ENCODE results near the gene MICB. TPM values are rescaled to one million over a fixed set of nuclear protein-coding genes. Genes with fewer than 3 reads are reported as not detected.
"Not testable (repeated sequence)": the region's sequence is repeated elsewhere in the genome, so short reads cannot be mapped to it uniquely, and the experiment has no call there.

MICB gene
- 3.8 TPM for polyA plus RNA-seq (2013, experiment 1 of 4)
- 2.2 TPM for polyA plus RNA-seq (2013, experiment 2 of 4)
- 2.1 TPM for polyA plus RNA-seq (2013, experiment 3 of 4)
- 2.1 TPM for polyA plus RNA-seq (2013, experiment 4 of 4)

DNA sequence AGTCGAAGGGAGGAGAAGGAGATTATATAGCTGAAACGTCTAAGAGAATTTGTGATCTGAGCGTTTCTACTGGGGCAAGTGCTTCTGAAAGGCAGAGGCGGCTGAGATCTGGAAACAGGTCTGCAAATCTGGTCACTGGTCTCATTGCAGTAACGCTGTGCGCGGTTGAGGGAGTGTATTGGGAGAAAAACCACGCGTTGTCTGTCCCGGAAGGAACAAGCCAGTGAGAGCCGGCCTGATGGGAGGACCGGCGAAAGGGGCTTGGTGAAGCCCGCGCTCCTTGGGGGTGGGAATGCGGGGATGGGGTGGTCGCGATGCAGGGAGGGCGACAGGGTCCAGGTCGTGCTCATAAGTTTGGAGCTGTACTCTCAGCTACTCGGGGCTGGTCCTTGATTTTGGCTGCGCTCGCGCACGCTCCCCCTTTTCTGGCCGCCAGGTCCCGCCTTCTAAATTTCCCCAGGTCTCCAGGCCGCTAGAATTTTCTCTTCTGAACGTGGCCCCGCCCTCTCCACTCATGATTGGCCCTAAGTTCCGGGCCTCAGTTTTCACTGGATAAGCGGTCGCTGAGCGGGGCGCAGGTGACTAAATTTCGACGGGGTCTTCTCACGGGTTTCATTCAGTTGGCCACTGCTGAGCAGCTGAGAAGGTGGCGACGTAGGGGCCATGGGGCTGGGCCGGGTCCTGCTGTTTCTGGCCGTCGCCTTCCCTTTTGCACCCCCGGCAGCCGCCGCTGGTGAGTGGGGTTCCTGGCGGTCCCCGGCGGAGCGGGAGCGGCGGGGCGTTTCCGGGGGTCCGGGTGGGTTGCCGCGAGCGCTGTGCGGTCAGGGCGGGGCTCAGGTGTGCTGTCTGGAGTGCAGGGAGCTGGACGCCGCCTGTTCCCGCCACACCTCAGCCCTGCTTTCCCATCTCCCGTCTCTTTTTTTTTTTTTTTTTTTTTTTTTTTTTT, at the start of gene MICB:
Gene MICB, plus strand, starts transcription at position 615 of the 946 bp plus-strand sequence. Its CDS starts 49 bp downstream, at position 664.
- H3K9me3 ChIP-seq (ENCODE audit: control insufficient read depth, low read length): no peaks in the 10 kb centered on the region
- H3K4me1 ChIP-seq (ENCODE audit: control insufficient read depth, insufficient read depth, low read length): no peaks in the 10 kb centered on the region
- no peak within 1 kb of the TSS for H3K27ac ChIP-seq (ENCODE audit: insufficient read depth, low read depth, low read length, poor library complexity, severe bottlenecking)
- peaks cover 70% of the 10 kb centered on the region for H3K27me3 ChIP-seq (ENCODE audit: control insufficient read depth, insufficient read depth, low read length, poor library complexity, severe bottlenecking)
- WGBS, 2 experiments: 2 to 3% methylated on average over 64 of the region's 64 CpGs
- peak within 1 kb of the TSS; percentile 35 for H3K4me3 ChIP-seq (ENCODE audit: insufficient read depth, low read depth, low read length)
- no peaks in the 10 kb centered on the region for H3K36me3 ChIP-seq (ENCODE audit: control insufficient read depth, insufficient read depth, low read length)

GRCh38 chr6:31450751-31451150, 47.2 kb upstream of the MICB start:
- H3K9me3 ChIP-seq (ENCODE audit: control insufficient read depth, low read length): no peaks in the 10 kb centered on the region
- no peaks in the 10 kb centered on the region for H3K4me1 ChIP-seq (ENCODE audit: control insufficient read depth, insufficient read depth, low read length)
- 89 to 100% methylated on average over 3 to 4 of the region's 4 CpGs for WGBS, 2 experiments
- no peak overlapping the region for H3K4me3 ChIP-seq (ENCODE audit: insufficient read depth, low read depth, low read length)
- no peak overlapping the region for H3K27ac ChIP-seq (ENCODE audit: insufficient read depth, low read depth, low read length, poor library complexity, severe bottlenecking)
- no peaks in the 10 kb centered on the region for H3K36me3 ChIP-seq (ENCODE audit: control insufficient read depth, insufficient read depth, low read length)
- H3K27me3 ChIP-seq (ENCODE audit: control insufficient read depth, insufficient read depth, low read length, poor library complexity, severe bottlenecking): no peaks in the 10 kb centered on the region

- no peaks in the 10 kb centered on the region for H3K27me3 ChIP-seq (ENCODE audit: control insufficient read depth, insufficient read depth, low read length, poor library complexity, severe bottlenecking)
- no peak overlapping the region for H3K4me3 ChIP-seq (ENCODE audit: insufficient read depth, low read depth, low read length)
- no peak overlapping the region for H3K27ac ChIP-seq (ENCODE audit: insufficient read depth, low read depth, low read length, poor library complexity, severe bottlenecking)
Measured at GRCh38 chr6:31452859-31453258, 45.1 kb upstream of the MICB start.

GRCh38 chr6:31453259-31453658, 44.7 kb upstream of the MICB start:
- Histone ChIP-seq H3K27me3 (ENCODE audit: control insufficient read depth, insufficient read depth, low read length, poor library complexity, severe bottlenecking) (no peaks in the 10 kb centered on the region), H3K27ac (ENCODE audit: insufficient read depth, low read depth, low read length, poor library complexity, severe bottlenecking) (no peak overlapping the region), H3K9me3 (ENCODE audit: control insufficient read depth, low read length) (no peaks in the 10 kb centered on the region), H3K4me3 (ENCODE audit: insufficient read depth, low read depth, low read length) (no peak overlapping the region), H3K4me1 (ENCODE audit: control insufficient read depth, insufficient read depth, low read length) (no peaks in the 10 kb centered on the region), H3K36me3 (ENCODE audit: control insufficient read depth, insufficient read depth, low read length) (no peaks in the 10 kb centered on the region)
- WGBS, 2 experiments: 76 to 85% methylated on average over 1 to 2 of the region's 2 CpGs

More at GRCh38 chr6:31452859-31453258, 45.1 kb upstream of the MICB start:
- no peaks in the 10 kb centered on the region for H3K36me3 ChIP-seq (ENCODE audit: control insufficient read depth, insufficient read depth, low read length)
- no peaks in the 10 kb centered on the region for H3K9me3 ChIP-seq (ENCODE audit: control insufficient read depth, low read length)
- no peaks in the 10 kb centered on the region for H3K4me1 ChIP-seq (ENCODE audit: control insufficient read depth, insufficient read depth, low read length)

DNA sequence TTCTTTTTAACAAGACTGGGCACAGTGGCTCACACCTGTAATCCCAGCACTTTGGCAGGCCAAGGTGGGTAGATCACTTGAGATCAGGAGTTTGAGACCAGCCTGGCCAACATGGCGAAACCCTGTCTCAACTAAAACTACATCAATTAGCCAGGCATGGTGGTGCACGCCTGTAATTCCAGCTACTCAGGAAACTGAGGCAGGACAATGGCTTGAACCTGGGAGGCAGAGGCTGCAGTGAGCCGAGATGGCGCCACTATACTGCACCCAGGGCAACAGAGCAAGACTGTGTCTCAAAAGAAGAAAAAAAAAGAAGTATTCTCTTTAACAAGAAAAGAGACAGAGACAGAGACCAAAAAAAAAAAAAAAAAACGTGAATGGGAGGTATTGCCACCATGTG, 38.1 kb upstream of the MICB start:
- H3K36me3 ChIP-seq (ENCODE audit: control insufficient read depth, insufficient read depth, low read length); H3K4me1 ChIP-seq (ENCODE audit: control insufficient read depth, insufficient read depth, low read length); H3K27ac ChIP-seq (ENCODE audit: insufficient read depth, low read depth, low read length, poor library complexity, severe bottlenecking); H3K9me3 ChIP-seq (ENCODE audit: control insufficient read depth, low read length); H3K4me3 ChIP-seq (ENCODE audit: insufficient read depth, low read depth, low read length): not testable (repeated sequence)
- peaks cover 13% of the 10 kb centered on the region for H3K27me3 ChIP-seq (ENCODE audit: control insufficient read depth, insufficient read depth, low read length, poor library complexity, severe bottlenecking)
- 78 to 97% methylated on average over 4 of the region's 5 CpGs for WGBS, 2 experiments

- H3K4me3 ChIP-seq (ENCODE audit: insufficient read depth, low read depth, low read length): no peak overlapping the region
- H3K9me3 ChIP-seq (ENCODE audit: control insufficient read depth, low read length): no peaks in the 10 kb centered on the region
- H3K27ac ChIP-seq (ENCODE audit: insufficient read depth, low read depth, low read length, poor library complexity, severe bottlenecking): no peak overlapping the region
- no peaks in the 10 kb centered on the region for H3K4me1 ChIP-seq (ENCODE audit: control insufficient read depth, insufficient read depth, low read length)
- H3K36me3 ChIP-seq (ENCODE audit: control insufficient read depth, insufficient read depth, low read length): no peaks in the 10 kb centered on the region
- WGBS, 2 experiments: 93 to 98% methylated on average over 5 of the region's 5 CpGs
- peaks cover 13% of the 10 kb centered on the region for H3K27me3 ChIP-seq (ENCODE audit: control insufficient read depth, insufficient read depth, low read length, poor library complexity, severe bottlenecking)
Measured at GRCh38 chr6:31460361-31461025, 37.5 kb upstream of the MICB start.

DNA sequence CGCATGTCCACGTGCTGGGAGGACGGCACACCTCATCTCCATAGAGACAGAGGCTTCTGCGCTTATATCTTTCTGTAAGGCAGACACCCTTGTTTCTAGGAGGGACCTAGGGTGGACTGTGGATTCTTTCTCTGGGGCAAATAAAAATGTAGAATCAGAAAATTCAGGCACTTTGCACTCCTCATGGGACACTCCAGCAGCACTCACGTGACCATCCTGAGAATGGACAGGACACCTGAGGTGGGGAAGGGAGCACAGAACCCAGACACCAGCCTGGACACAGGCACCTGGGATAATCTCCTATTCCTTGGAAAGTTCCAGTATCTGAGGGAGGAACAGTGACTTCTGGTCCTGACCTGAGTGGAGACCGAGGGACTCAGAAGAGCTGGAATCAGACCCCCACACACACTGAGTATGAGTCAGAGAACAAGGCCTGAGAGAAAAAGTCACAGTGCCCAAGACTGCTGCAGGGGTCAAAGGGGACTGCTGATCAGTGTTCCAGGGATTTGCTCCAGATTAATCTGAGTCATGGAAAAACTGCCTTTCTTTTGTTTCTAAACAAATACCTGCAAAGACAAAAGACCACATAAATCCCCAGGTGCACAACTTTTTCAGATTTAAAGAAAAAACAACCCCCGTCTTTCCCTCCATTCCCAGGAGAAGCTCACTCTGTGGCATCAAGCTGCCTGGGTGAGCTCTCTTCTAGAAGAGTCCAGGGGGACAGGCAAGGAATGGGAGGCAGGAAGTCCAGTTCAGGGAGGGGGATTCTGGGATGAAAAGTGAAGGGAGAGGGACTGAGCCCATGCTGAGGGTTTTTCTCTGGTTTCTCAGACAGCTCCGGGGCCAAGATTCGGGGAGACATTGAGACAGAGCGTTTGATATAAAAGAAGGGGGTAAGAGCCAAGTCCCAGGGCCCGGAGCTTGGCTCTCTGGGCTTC, 35.6 kb upstream of the MICB start:
- Histone ChIP-seq H3K9me3 (ENCODE audit: control insufficient read depth, low read length) (no peaks in the 10 kb centered on the region), H3K36me3 (ENCODE audit: control insufficient read depth, insufficient read depth, low read length) (no peaks in the 10 kb centered on the region), H3K4me3 (ENCODE audit: insufficient read depth, low read depth, low read length) (no peak overlapping the region), H3K27ac (ENCODE audit: insufficient read depth, low read depth, low read length, poor library complexity, severe bottlenecking) (no peak overlapping the region), H3K27me3 (ENCODE audit: control insufficient read depth, insufficient read depth, low read length, poor library complexity, severe bottlenecking) (peaks cover 13% of the 10 kb centered on the region), H3K4me1 (ENCODE audit: control insufficient read depth, insufficient read depth, low read length) (no peaks in the 10 kb centered on the region)
- WGBS, 2 experiments: 72 to 76% methylated on average over 11 of the region's 11 CpGs

DNA sequence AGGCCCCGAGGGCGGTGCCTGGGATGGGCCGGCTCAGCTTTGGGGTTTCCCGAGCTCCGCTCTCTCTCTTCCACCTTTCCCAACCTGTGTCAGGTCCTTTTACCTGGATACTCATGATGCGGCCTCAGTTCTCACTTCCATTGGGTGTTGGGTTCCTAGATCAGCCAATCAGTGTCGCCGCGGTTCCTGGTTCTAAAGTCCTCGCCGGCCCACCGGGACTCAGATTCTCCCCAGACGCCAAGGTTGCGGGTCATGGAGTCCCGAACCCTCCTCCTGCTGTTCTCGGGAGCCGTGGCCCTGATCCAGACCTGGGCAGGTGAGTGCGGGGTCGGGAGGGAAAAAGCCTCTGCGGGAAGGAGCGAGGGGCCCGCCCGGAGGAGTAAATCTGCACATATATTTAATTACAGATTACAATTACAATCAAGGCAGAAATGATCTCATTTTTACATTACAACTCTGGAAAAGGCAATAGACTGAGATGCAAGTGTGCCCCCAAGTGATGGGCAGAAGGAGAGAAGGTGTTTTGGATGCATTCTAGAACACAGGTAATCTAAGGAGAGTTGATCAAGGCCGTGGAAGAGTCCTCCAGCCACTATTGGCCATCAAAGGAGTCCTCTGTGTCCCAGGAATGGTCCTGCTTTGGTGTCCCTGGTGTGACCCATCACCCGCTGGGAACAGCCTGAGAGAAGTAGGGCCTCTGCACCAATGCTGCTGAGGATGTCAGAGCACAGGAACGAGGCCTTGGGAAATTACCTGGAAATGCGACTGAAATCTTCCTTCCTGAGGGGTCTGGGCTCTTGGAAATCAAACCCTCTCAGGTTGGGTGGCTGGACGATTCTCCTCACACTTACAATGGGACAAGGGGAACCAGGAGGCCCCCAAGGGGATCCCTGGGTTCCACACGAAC, 34.7 kb upstream of the MICB start:
- H3K4me3 ChIP-seq (ENCODE audit: insufficient read depth, low read depth, low read length): peak overlapping the region; percentile 11
- peaks cover 13% of the 10 kb centered on the region for H3K27me3 ChIP-seq (ENCODE audit: control insufficient read depth, insufficient read depth, low read length, poor library complexity, severe bottlenecking)
- H3K27ac ChIP-seq (ENCODE audit: insufficient read depth, low read depth, low read length, poor library complexity, severe bottlenecking): no peak overlapping the region
- H3K9me3 ChIP-seq (ENCODE audit: control insufficient read depth, low read length): no peaks in the 10 kb centered on the region
- 31 to 35% methylated on average over 26 to 29 of the region's 29 CpGs for WGBS, 2 experiments
- H3K4me1 ChIP-seq (ENCODE audit: control insufficient read depth, insufficient read depth, low read length): no peaks in the 10 kb centered on the region
- no peaks in the 10 kb centered on the region for H3K36me3 ChIP-seq (ENCODE audit: control insufficient read depth, insufficient read depth, low read length)

Measured in ectodermal cell (in vitro differentiated cells).